GM23338 (cell line): ENCODE data around the gene SEMA4D. TPM values are rescaled to one million over a fixed set of nuclear protein-coding genes. Genes with fewer than 3 reads are reported as not detected.

ENCODE experiments used
- ATAC-seq: fragments of 200-7000 bp; cut with Tn5 transposase; 3 replicates; pipeline ENCODE4 v1.9.1; 2020
- DNase-seq: peaks from one replicate; pipeline ENCODE4 v3.0.0-alpha.2; 2015; ENCODE audit warnings: low spot score
- H2AFZ ChIP-seq: fragments of 200-600 bp; sonication (generic); 2 replicates; pipeline ENCODE4 v1.8.0; 2016; ENCODE audit warnings: antibody characterized with exemption, mild to moderate bottlenecking, moderate library complexity
- H3F3A ChIP-seq: fragments of 200-600 bp; sonication (generic); replicated peaks from 2 replicates; pipeline ENCODE4 v1.8.0; 2017; ENCODE audit warnings: antibody characterized with exemption, mixed run types, low read depth
- H3K27ac ChIP-seq: fragments of 200-600 bp; sonication (generic); 2 replicates; pipeline ENCODE4 v1.6.1; 2016; ENCODE audit warnings: low read depth
- H3K27me3 ChIP-seq: fragments of 200-600 bp; sonication (generic); 2 replicates; pipeline ENCODE4 v1.8.0; 2016; ENCODE audit warnings: mild to moderate bottlenecking, mixed run types, moderate library complexity; ENCODE audit not compliant: insufficient read depth
- H3K36me3 ChIP-seq: fragments of 200-600 bp; sonication (generic); 2 replicates; pipeline ENCODE4 v1.8.0; 2016; ENCODE audit warnings: mild to moderate bottlenecking; ENCODE audit not compliant: insufficient read depth
- H3K4me1 ChIP-seq: fragments of 200-600 bp; sonication (generic); 2 replicates; pipeline ENCODE4 v1.8.0; 2016; ENCODE audit warnings: mild to moderate bottlenecking, moderate library complexity; ENCODE audit not compliant: insufficient read depth
- H3K4me2 ChIP-seq: fragments of 200-600 bp; sonication (generic); 2 replicates; pipeline ENCODE4 v1.7.1; 2017; ENCODE audit warnings: mixed run types
- H3K4me3 ChIP-seq: fragments of 200-600 bp; sonication (generic); 2 replicates; pipeline ENCODE4 v1.6.1; 2016; ENCODE audit warnings: mixed run types
- H3K79me2 ChIP-seq: fragments of 200-600 bp; sonication (generic); replicated peaks from 2 replicates; pipeline ENCODE4 v1.8.0; 2017; ENCODE audit warnings: mild to moderate bottlenecking; ENCODE audit not compliant: insufficient read depth
- H3K9me2 ChIP-seq: fragments of 200-600 bp; sonication (generic); 2 replicates; pipeline ENCODE4 v1.8.0; 2017; ENCODE audit not compliant: insufficient read depth
- H4K20me1 ChIP-seq: fragments of 200-600 bp; sonication (generic); replicated peaks from 2 replicates; pipeline ENCODE4 v1.8.0; 2017; ENCODE audit warnings: mild to moderate bottlenecking; ENCODE audit not compliant: insufficient read depth
- H3K27ac Mint-ChIP-seq: 2 replicates; pipeline ENCODE4 v1.8.0; 2020; ENCODE audit warnings: inconsistent platforms, mild to moderate bottlenecking, moderate library complexity, mixed read lengths
- H3K27me3 Mint-ChIP-seq: 3 replicates; pipeline ENCODE4 v1.8.0; 2022; ENCODE audit warnings: low read depth, mild to moderate bottlenecking, moderate library complexity, mixed read lengths, inconsistent platforms; ENCODE audit not compliant: insufficient read depth, poor library complexity
- H3K36me3 Mint-ChIP-seq: 3 replicates; pipeline ENCODE4 v1.8.0; 2021; ENCODE audit warnings: low read depth, mild to moderate bottlenecking, inconsistent platforms, moderate library complexity, mixed read lengths
- H3K4me1 Mint-ChIP-seq: 3 replicates; pipeline ENCODE4 v1.8.0; 2020; ENCODE audit warnings: mild to moderate bottlenecking, inconsistent platforms, mixed read lengths
- H3K4me3 Mint-ChIP-seq: 3 replicates; pipeline ENCODE4 v1.8.0; 2021; ENCODE audit warnings: moderate library complexity, mild to moderate bottlenecking, inconsistent platforms, mixed read lengths
- H3K9me3 Mint-ChIP-seq: 3 replicates; pipeline ENCODE4 v1.8.0; 2020; ENCODE audit warnings: moderate library complexity, mild to moderate bottlenecking, inconsistent platforms, mixed read lengths
- CREB1 ChIP-seq: fragments of 250-450 bp; sonication (Bioruptor Pico); IDR thresholded peaks from 2 replicates; pipeline ENCODE4 v1.5.0; 2020; ENCODE audit warnings: low read depth, mild to moderate bottlenecking, moderate library complexity
- CTCF ChIP-seq, 2 experiments: fragments of 200-600 bp in 1 of 2; sonication (generic) in 1 of 2; conservative IDR thresholded peaks; 2 replicates each; pipeline versions ENCODE4 v1.5.1 to v1.6.1; 2016 to 2017; ENCODE audit warnings: antibody characterized with exemption in 2 of 2, low read depth in 2 of 2, mild to moderate bottlenecking in 2 of 2, moderate library complexity in 1 of 2
- ETS1 ChIP-seq: IDR thresholded peaks from 2 replicates; pipeline ENCODE4 v1.6.1; 2016; ENCODE audit warnings: antibody characterized with exemption
- EZH2 ChIP-seq: fragments of 200-600 bp; sonication (generic); IDR thresholded peaks from one replicate; pipeline ENCODE4 v1.8.0; 2017; ENCODE audit warnings: antibody characterized with exemption, mild to moderate bottlenecking, low read depth; ENCODE audit not compliant: unreplicated experiment
- EZH2phosphoT487 ChIP-seq: fragments of 200-600 bp; sonication (generic); IDR thresholded peaks from one replicate; pipeline ENCODE4 v1.8.1; 2018; ENCODE audit warnings: antibody characterized with exemption; ENCODE audit not compliant: unreplicated experiment
- JUNB ChIP-seq: IDR thresholded peaks from one replicate; pipeline ENCODE4 v1.6.1; 2016; ENCODE audit warnings: antibody characterized with exemption; ENCODE audit not compliant: unreplicated experiment
- ZNF114 ChIP-seq: fragments of 250-450 bp; sonication (Bioruptor Pico); IDR thresholded peaks from 2 replicates; pipeline ENCODE4 v1.5.0; 2020; ENCODE audit warnings: mild to moderate bottlenecking, moderate library complexity
- ZNF331 ChIP-seq: fragments of 250-450 bp; sonication (Bioruptor Pico); IDR thresholded peaks from 2 replicates; pipeline ENCODE4 v1.5.0; 2020; ENCODE audit warnings: low read depth, mild to moderate bottlenecking, moderate library complexity
- ZNF462 ChIP-seq: fragments of 250-450 bp; sonication (Bioruptor Pico); IDR thresholded peaks from 2 replicates; pipeline ENCODE4 v1.5.0; 2020; ENCODE audit warnings: mild to moderate bottlenecking, moderate library complexity
- polyA plus RNA-seq: library from polyadenylated mRNA; unstranded; fragments of >200 nt; fragmentation: Nextera tagmentation; extraction: Ambion mirVana; gene quantifications from 2 replicates; pipeline ENCODE4 v1.2.1, GENCODE V29; 2016
- total RNA-seq: library from RNA; depleted of rRNA; stranded (reverse); fragments of >200 nt; shearing (Covaris generic); gene quantifications from 2 replicates; pipeline ENCODE4 v1.2.3, GENCODE V29; 2014

SEMA4D gene
- total and polyA plus RNA-seq, 2 experiments from 2014 or later: 19.3 to 63.0 TPM

DNA sequence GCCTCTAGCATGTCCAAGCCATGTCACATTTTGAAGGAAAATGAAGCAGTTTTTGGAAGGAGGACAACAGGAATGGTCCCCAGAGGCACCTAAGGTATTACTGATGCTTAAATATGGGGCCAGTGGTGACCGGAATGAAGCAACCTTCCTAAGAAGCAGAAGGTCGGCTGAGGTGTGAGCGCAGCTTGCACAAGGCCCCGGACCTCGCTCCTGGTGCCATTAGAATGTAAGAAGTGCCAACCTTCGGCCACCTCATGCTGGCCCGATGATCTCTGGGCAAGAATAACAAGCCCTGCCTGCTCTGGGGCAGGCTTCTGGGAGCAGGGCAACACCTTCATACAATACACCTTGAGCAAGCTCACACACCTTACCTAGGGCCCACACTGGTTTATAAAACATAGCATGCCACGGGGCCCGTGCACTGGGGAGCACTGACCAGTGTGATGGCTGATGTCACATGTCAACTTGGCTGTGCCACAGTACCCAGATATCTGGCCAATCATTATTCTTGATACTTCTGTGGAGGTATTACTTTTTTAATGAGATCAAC, 21.9 kb downstream of the SEMA4D start (continued):
- TF ChIP-seq ZNF462 (no peak), EZH2phosphoT487 (no peak), CREB1 (CRISPR knock-in tag) (no peak), JUNB (no peak)

GRCh38 chr9:89474939-89475338, 23.0 kb downstream of the SEMA4D start:
- Histone ChIP-seq H3K27ac (no peak overlapping the region), H3F3A (no peaks in the 10 kb centered on the region), H3K79me2 (peaks cover 80% of the 10 kb centered on the region), H3K27me3 (no peaks in the 10 kb centered on the region), H3K4me1 (peaks cover 22% of the 10 kb centered on the region), H4K20me1 (no peaks in the 10 kb centered on the region; the same call in 1 of the 2 replicates), H2AFZ (no peak overlapping the region), H3K9me2 (no peaks in the 10 kb centered on the region), H3K36me3 (no peaks in the 10 kb centered on the region), H3K4me3 (no peak overlapping the region), H3K4me2 (no peak overlapping the region)
- Mint-ChIP-seq H3K9me3 (0 out of 3 replicates have a peak, but pooled peaks cover 6% of the 10 kb centered on the region), H3K27me3 (peaks cover 1% of the 10 kb centered on the region), H3K27ac (no peak overlapping the region), H3K36me3 (peaks cover 23% of the 10 kb centered on the region), H3K4me1 (peaks cover 35% of the 10 kb centered on the region), H3K4me3 (no peak overlapping the region)
- no peak for ATAC-seq
- DNase-seq: no peak
- TF ChIP-seq ETS1 (no peak), CREB1 (CRISPR knock-in tag) (no peak), JUNB (no peak), EZH2 (no peak), ZNF114 (CRISPR knock-in tag) (no peak), EZH2phosphoT487 (no peak), CTCF (conservative IDR thresholded peaks at IDR 0.05; ENCODE audit: low read depth in 2 of 2) (no peak), ZNF331 (CRISPR knock-in tag) (no peak)
